Measurements from ENCODE around the gene NDE1. TPM values are rescaled to one million over a fixed set of nuclear protein-coding genes. Genes with fewer than 3 reads are reported as not detected.

NDE1 gene
- polyA plus RNA-seq, 2 of the 4 experiments (the other 2 are of a cell fraction) = 27.6 to 30.6 TPM

DNA sequence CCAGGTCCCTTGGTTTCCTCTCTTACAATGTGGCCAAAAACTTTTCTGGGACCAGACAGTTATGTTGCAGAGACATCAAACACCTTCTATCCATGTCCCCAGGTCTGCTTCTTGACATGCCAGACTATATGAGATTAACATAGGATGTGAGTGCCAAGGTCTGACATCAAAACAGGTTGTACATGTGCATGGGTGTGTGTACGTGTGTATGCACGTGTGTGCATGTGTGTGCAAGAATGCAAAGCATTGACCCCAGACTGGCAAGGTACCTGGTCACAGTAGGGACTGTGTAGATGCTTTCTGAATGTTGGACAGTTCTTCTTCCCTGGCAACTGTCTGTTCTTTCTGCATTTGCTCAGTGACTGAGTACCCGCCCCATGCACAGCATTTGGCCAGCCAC, 85.6 kb downstream of the NDE1 start:
- 79% methylated on average over 3 of the region's 3 CpGs for WGBS (ENCODE audit: missing lambda C conversion rate)
- Histone ChIP-seq H3K27ac (no peak overlapping the region), H3K4me1 (peaks cover 8% of the 10 kb centered on the region; the same call in 2 of the 3 replicates), H3K9me3 (no peaks in the 10 kb centered on the region), H3K4me2 (no peak overlapping the region), H3K4me3 (no peak overlapping the region)
- POLR2A ChIA-PET = no interaction called here
- no peak for FAIRE-seq
- TF ChIP-seq, protein P1, sequence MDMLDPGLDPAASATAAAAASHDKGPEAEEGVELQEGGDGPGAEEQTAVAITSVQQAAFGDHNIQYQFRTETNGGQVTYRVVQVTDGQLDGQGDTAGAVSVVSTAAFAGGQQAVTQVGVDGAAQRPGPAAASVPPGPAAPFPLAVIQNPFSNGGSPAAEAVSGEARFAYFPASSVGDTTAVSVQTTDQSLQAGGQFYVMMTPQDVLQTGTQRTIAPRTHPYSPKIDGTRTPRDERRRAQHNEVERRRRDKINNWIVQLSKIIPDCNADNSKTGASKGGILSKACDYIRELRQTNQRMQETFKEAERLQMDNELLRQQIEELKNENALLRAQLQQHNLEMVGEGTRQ (IDR thresholded peaks at IDR 0.05) = no peak
- no peak for TF ChIP-seq HDAC2 (IDR thresholded peaks at IDR 0.05)
- TF ChIP-seq RCOR1 (IDR thresholded peaks at IDR 0.05; ENCODE audit: low read depth, low read length) = no peak
- TF ChIP-seq CBX2 (IDR thresholded peaks at IDR 0.05; ENCODE audit: borderline replicate concordance, low read depth) = no peak
- TF ChIP-seq ZSCAN20 (CRISPR knock-in tag; IDR thresholded peaks at IDR 0.05) = no peak
- TF ChIP-seq, protein P2, sequence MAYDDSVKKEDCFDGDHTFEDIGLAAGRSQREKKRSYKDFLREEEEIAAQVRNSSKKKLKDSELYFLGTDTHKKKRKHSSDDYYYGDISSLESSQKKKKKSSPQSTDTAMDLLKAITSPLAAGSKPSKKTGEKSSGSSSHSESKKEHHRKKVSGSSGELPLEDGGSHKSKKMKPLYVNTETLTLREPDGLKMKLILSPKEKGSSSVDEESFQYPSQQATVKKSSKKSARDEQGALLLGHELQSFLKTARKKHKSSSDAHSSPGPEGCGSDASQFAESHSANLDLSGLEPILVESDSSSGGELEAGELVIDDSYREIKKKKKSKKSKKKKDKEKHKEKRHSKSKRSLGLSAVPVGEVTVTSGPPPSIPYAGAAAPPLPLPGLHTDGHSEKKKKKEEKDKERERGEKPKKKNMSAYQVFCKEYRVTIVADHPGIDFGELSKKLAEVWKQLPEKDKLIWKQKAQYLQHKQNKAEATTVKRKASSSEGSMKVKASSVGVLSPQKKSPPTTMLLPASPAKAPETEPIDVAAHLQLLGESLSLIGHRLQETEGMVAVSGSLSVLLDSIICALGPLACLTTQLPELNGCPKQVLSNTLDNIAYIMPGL (CRISPR knock-in tag; IDR thresholded peaks at IDR 0.05; ENCODE audit: borderline replicate concordance) = no peak
- TF ChIP-seq TP53 (CRISPR knock-in tag; IDR thresholded peaks at IDR 0.05) = no peak
- TF ChIP-seq, protein P3, sequence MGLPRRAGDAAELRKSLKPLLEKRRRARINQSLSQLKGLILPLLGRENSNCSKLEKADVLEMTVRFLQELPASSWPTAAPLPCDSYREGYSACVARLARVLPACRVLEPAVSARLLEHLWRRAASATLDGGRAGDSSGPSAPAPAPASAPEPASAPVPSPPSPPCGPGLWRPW (IDR thresholded peaks at IDR 0.05) = no peak
- no peak for TF ChIP-seq ESRRA (IDR thresholded peaks at IDR 0.05; ENCODE audit: borderline replicate concordance, low read length)
- TF ChIP-seq TFCP2L1 (CRISPR knock-in tag; IDR thresholded peaks at IDR 0.05) = no peak
- TF ChIP-seq, protein P4, sequence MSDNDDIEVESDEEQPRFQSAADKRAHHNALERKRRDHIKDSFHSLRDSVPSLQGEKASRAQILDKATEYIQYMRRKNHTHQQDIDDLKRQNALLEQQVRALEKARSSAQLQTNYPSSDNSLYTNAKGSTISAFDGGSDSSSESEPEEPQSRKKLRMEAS (IDR thresholded peaks at IDR 0.05) = no peak
- TF ChIP-seq CHD2 (IDR thresholded peaks at IDR 0.05; ENCODE audit: low read length, partially characterized antibody) = no peak
- TF ChIP-seq EP300 (IDR thresholded peaks at IDR 0.05) = no peak
- TF ChIP-seq, protein P5, sequence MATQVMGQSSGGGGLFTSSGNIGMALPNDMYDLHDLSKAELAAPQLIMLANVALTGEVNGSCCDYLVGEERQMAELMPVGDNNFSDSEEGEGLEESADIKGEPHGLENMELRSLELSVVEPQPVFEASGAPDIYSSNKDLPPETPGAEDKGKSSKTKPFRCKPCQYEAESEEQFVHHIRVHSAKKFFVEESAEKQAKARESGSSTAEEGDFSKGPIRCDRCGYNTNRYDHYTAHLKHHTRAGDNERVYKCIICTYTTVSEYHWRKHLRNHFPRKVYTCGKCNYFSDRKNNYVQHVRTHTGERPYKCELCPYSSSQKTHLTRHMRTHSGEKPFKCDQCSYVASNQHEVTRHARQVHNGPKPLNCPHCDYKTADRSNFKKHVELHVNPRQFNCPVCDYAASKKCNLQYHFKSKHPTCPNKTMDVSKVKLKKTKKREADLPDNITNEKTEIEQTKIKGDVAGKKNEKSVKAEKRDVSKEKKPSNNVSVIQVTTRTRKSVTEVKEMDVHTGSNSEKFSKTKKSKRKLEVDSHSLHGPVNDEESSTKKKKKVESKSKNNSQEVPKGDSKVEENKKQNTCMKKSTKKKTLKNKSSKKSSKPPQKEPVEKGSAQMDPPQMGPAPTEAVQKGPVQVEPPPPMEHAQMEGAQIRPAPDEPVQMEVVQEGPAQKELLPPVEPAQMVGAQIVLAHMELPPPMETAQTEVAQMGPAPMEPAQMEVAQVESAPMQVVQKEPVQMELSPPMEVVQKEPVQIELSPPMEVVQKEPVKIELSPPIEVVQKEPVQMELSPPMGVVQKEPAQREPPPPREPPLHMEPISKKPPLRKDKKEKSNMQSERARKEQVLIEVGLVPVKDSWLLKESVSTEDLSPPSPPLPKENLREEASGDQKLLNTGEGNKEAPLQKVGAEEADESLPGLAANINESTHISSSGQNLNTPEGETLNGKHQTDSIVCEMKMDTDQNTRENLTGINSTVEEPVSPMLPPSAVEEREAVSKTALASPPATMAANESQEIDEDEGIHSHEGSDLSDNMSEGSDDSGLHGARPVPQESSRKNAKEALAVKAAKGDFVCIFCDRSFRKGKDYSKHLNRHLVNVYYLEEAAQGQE (IDR thresholded peaks at IDR 0.05) = no peak
- no peak for TF ChIP-seq CBX8 (IDR thresholded peaks at IDR 0.05)
- TF ChIP-seq, protein P6, sequence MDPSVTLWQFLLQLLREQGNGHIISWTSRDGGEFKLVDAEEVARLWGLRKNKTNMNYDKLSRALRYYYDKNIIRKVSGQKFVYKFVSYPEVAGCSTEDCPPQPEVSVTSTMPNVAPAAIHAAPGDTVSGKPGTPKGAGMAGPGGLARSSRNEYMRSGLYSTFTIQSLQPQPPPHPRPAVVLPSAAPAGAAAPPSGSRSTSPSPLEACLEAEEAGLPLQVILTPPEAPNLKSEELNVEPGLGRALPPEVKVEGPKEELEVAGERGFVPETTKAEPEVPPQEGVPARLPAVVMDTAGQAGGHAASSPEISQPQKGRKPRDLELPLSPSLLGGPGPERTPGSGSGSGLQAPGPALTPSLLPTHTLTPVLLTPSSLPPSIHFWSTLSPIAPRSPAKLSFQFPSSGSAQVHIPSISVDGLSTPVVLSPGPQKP (IDR thresholded peaks at IDR 0.05; ENCODE audit: low read depth, low read length) = no peak
- no peak for TF ChIP-seq HOXB13 (CRISPR knock-in tag; IDR thresholded peaks at IDR 0.05; ENCODE audit: low read depth)
- ATAC-seq = peak in 1 of 2 experiments; percentile 25; a peak in 1 of 6 replicates
- DNase-seq (ENCODE audit: low read depth in 1 of 2, low spot score in 1 of 2) = no peak
- CTCF ChIA-PET = interaction anchor here (1.0 kb wide), 1 partner anchor 21 kb away, joined by 8 read pairs; no protein-coding TSS in a partner anchor

DNA sequence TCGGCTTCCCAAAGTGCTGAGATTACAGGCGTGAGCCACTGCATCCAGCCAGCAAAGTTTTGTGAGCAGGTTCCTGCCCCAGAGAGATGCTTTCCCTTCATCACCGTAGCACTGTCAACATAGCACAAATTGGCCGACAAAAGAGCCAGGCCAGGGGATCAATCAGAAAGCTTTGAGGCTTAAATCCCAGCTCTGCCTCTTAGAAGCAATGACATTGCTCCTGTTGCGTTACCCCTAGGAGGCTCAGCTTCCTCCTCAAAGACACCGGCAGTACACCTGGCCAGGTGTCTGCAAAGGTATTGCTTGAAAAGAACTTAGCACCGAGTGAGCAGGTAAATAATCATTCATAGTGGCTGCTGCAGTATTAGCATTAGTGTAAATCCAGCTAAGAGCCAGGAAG, 86.5 kb downstream of the NDE1 start:
- no peak overlapping the region for H3K4me2 ChIP-seq
- ChIA-PET POLR2A (no interaction called here), CTCF (interaction anchor here (0.7 to 0.9 kb wide), 3 partner anchors 9 to 86 kb away, joined by 3 to 4 read pairs (median 3); no protein-coding TSS in a partner anchor)
- no peak overlapping the region for H3K4me3 ChIP-seq
- TF ChIP-seq RCOR1 (IDR thresholded peaks at IDR 0.05; ENCODE audit: low read depth, low read length) (no peak), MAFK (IDR thresholded peaks at IDR 0.05; ENCODE audit: partially characterized antibody) (no peak), ZSCAN20 (CRISPR knock-in tag; IDR thresholded peaks at IDR 0.05) (no peak), SMC3 (IDR thresholded peaks at IDR 0.05) (no peak), FOXS1 (CRISPR knock-in tag; IDR thresholded peaks at IDR 0.05) (no peak), ZNF302 (CRISPR knock-in tag; IDR thresholded peaks at IDR 0.05) (no peak), POLR2AphosphoS2 (conservative IDR thresholded peaks at IDR 0.05; ENCODE audit: low read length) (no peak), CBX2 (IDR thresholded peaks at IDR 0.05; ENCODE audit: borderline replicate concordance, low read depth) (no peak), HDAC2 (IDR thresholded peaks at IDR 0.05) (no peak), BHLHE40 (IDR thresholded peaks at IDR 0.05; ENCODE audit: low read depth, low read length) (no peak), POLR2A (IDR thresholded peaks at IDR 0.05; ENCODE audit: low read length) (no peak), NR3C1 (IDR thresholded peaks at IDR 0.05) (no peak)
- TF ChIP-seq, protein P4 (IDR thresholded peaks at IDR 0.05) = no peak
- peaks cover 8% of the 10 kb centered on the region; the same call in 2 of the 3 replicates for H3K4me1 ChIP-seq
- no peak for FAIRE-seq
- ATAC-seq = no peak
- 82% methylated on average over 7 of the region's 7 CpGs for WGBS (ENCODE audit: missing lambda C conversion rate)
- DNase-seq (ENCODE audit: low read depth in 1 of 2, low spot score in 1 of 2) = no peak
- no peak overlapping the region for H3K27ac ChIP-seq
- H3K9me3 ChIP-seq = no peaks in the 10 kb centered on the region

Data from A549 (cell line).